A673 (cell line): ENCODE results near the gene ARHGDIB. TPM values are rescaled to one million over a fixed set of nuclear protein-coding genes. Genes with fewer than 3 reads are reported as not detected.

ENCODE experiments used
- BruUV-seq: library from RNA; stranded (reverse); fragments of 400-500 nt; replicated peaks from 2 replicates; lab custom pipeline; 2021; lab: Mats Ljungman, UMichigan
- CTCF ChIA-PET: fragments of 300-600 bp; sonication (Branson Sonifier 250); formaldehyde crosslinking; loops from one replicate; lab custom pipeline; 2022; ENCODE audit warnings: antibody characterized with exemption; lab: Charles Lee
- POLR2A ChIA-PET: fragments of 300-600 bp; sonication (Branson Sonifier 250); formaldehyde crosslinking; loops from one replicate; lab custom pipeline; 2022; ENCODE audit warnings: antibody characterized with exemption; ENCODE audit not compliant: low non-redundant PET; lab: Charles Lee
- DNase-seq: peaks from one replicate; pipeline ENCODE4 v3.0.0-alpha.2; 2015; ENCODE audit warnings: low spot score
- H3K27ac ChIP-seq: fragments of 200-600 bp; sonication (generic); 2 replicates; pipeline ENCODE4 v1.5.1; 2016; ENCODE audit warnings: mixed run types, low read depth, mild to moderate bottlenecking, mixed read lengths, antibody characterized with exemption, low read length; ENCODE audit not compliant: poor library complexity, severe bottlenecking
- H3K27me3 ChIP-seq: fragments of 200-600 bp; sonication (generic); replicated peaks from 2 replicates; pipeline ENCODE4 v1.6.1; 2017; ENCODE audit warnings: mixed run types, low read depth, mild to moderate bottlenecking, mixed read lengths, antibody characterized with exemption, low read length; ENCODE audit not compliant: insufficient read depth, poor library complexity
- H3K36me3 ChIP-seq: fragments of 200-600 bp; sonication (generic); 2 replicates; pipeline ENCODE4 v1.6.1; 2016; ENCODE audit warnings: mixed run types, mild to moderate bottlenecking, mixed read lengths, antibody characterized with exemption, low read length; ENCODE audit not compliant: insufficient read depth, poor library complexity, severe bottlenecking
- H3K4me1 ChIP-seq: fragments of 200-600 bp; sonication (generic); 2 replicates; pipeline ENCODE4 v1.6.1; 2017; ENCODE audit warnings: mixed run types, mild to moderate bottlenecking, mixed read lengths, antibody characterized with exemption, low read length; ENCODE audit not compliant: insufficient read depth, poor library complexity, severe bottlenecking
- H3K4me3 ChIP-seq: fragments of 200-600 bp; sonication (generic); 2 replicates; pipeline ENCODE4 v1.5.1; 2016; ENCODE audit warnings: low read depth, mixed run types, mild to moderate bottlenecking, mixed read lengths, low read length; ENCODE audit not compliant: poor library complexity, severe bottlenecking
- H3K9me3 ChIP-seq: fragments of 200-600 bp; sonication (generic); 2 replicates; pipeline ENCODE4 v1.6.1; 2016; ENCODE audit warnings: mixed run types, low read depth, mild to moderate bottlenecking, mixed read lengths, antibody characterized with exemption, low read length; ENCODE audit not compliant: poor library complexity, severe bottlenecking
- EZH2 ChIP-seq: fragments of 200-600 bp; sonication (generic); IDR thresholded peaks from 2 replicates; pipeline ENCODE4 v1.6.1; 2017; ENCODE audit warnings: borderline replicate concordance, low read depth, mild to moderate bottlenecking, mixed read lengths, antibody characterized with exemption, low read length; ENCODE audit not compliant: poor library complexity, severe bottlenecking
- intact Hi-C: fragments of 100-400 bp; cut with micrococcal nuclease; formaldehyde crosslinking; loops from one replicate; pipeline ENCODE4 v1.10.0; 2022; ENCODE audit not compliant: unreplicated experiment
- total RNA-seq: library from RNA; stranded (reverse); gene quantifications from 2 replicates; pipeline ENCODE4 v1.2.3, GENCODE V29; 2021
- TF ChIP-seq, protein P1 (sequence below): fragments of 300-800, 200-600 bp; sonication (generic); conservative IDR thresholded peaks from 2 replicates; pipeline ENCODE4 v1.5.1; 2017; ENCODE audit warnings: low read depth, mild to moderate bottlenecking, antibody characterized with exemption, low read length, moderate library complexity, mixed read lengths

Gene ARHGDIB
- total RNA-seq, 1 experiment from 2014 or later = 122 TPM

DNA sequence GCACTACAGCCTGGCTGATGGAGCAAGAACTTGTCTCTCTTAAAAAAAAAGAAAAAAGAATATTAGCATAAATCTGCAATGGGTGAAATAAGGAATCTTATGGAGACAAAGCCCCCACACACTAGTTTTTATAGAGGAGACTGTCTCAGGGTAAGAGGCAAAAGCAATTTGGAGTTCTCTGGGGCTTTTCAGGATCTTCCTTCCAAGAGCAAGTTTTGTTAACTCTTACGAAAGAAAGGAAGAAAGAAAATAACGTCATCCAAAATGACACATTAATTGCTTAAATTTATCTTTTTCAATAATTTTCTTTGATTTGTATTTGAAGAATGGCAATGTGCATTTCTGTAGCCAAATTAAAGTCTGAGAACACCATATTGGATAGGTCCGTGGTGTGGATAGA lies 15.3 kb upstream of the ARHGDIB start:
- Histone ChIP-seq H3K4me1 (no peaks in the 10 kb centered on the region), H3K27me3 (no peaks in the 10 kb centered on the region), H3K27ac (no peak overlapping the region), H3K9me3 (no peaks in the 10 kb centered on the region), H3K4me3 (no peak overlapping the region), H3K36me3 (no peaks in the 10 kb centered on the region)
- no peak for DNase-seq
- POLR2A ChIA-PET = no interaction called here
- no peak for TF ChIP-seq EZH2
- TF ChIP-seq, protein P1, sequence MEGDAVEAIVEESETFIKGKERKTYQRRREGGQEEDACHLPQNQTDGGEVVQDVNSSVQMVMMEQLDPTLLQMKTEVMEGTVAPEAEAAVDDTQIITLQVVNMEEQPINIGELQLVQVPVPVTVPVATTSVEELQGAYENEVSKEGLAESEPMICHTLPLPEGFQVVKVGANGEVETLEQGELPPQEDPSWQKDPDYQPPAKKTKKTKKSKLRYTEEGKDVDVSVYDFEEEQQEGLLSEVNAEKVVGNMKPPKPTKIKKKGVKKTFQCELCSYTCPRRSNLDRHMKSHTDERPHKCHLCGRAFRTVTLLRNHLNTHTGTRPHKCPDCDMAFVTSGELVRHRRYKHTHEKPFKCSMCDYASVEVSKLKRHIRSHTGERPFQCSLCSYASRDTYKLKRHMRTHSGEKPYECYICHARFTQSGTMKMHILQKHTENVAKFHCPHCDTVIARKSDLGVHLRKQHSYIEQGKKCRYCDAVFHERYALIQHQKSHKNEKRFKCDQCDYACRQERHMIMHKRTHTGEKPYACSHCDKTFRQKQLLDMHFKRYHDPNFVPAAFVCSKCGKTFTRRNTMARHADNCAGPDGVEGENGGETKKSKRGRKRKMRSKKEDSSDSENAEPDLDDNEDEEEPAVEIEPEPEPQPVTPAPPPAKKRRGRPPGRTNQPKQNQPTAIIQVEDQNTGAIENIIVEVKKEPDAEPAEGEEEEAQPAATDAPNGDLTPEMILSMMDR = no peak
- intact Hi-C loops = no loop called here
- CTCF ChIA-PET = no interaction called here
- BruUV-seq = no TSS peak

DNA sequence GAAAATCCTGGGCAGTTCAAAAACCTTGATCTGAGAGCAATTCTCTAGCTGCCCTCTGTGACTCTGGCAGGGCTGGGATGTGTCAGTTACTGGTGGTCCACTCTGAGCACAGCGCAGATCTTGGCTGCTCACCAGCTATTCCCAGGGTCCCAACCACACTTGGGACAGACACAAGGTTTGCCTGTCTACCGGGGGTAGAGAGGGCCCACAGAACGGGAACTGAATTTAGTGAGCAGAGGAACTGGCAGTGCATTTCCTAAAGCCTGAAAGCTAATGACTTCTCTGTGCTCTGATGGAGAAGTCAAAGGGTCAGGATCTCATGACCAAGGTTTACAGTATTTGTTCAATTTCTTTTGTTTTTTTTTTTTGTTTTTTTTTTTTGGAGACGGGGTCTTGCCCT lies 14.1 kb upstream of the ARHGDIB start:
- POLR2A ChIA-PET = no interaction called here
- Histone ChIP-seq H3K27ac (no peak overlapping the region), H3K4me3 (no peak overlapping the region), H3K36me3 (no peaks in the 10 kb centered on the region), H3K27me3 (no peaks in the 10 kb centered on the region), H3K9me3 (no peaks in the 10 kb centered on the region), H3K4me1 (no peaks in the 10 kb centered on the region)
- no peak for DNase-seq
- no TSS peak for BruUV-seq
- CTCF ChIA-PET = no interaction called here
- intact Hi-C loops = no loop called here
- TF ChIP-seq EZH2 = no peak
- TF ChIP-seq, protein P1 = no peak

DNA sequence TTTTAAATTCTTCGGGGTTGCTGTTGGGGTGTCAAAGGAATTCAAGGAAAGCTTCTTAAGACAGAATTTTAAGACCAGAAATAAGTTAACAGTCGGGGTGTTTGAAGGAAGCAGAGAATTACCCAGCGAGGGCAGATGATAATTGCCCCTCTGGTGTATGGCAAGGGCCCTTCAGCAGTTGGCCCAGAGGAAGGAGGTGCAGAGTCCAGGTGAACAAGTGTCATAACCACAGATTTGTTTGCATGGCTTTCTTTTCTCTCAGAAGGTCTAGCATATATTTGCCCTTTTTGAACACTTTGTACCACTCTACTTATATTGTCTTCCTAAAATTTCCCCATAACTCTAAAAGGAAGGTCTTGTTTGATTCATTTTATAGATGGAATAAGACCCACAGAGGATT lies 13.2 kb upstream of the ARHGDIB start:
- intact Hi-C loops = no loop called here
- TF ChIP-seq EZH2 = no peak
- TF ChIP-seq, protein P1 = no peak
- H3K4me1 ChIP-seq = no peaks in the 10 kb centered on the region
- H3K27me3 ChIP-seq = no peaks in the 10 kb centered on the region
- H3K9me3 ChIP-seq = no peaks in the 10 kb centered on the region
- no peak overlapping the region for H3K27ac ChIP-seq
- no peaks in the 10 kb centered on the region for H3K36me3 ChIP-seq
- no peak for DNase-seq
- BruUV-seq = no TSS peak
- ChIA-PET CTCF (no interaction called here), POLR2A (no interaction called here)
- H3K4me3 ChIP-seq = no peak overlapping the region
